ENCODE results near the gene RRP8. TPM values are rescaled to one million over a fixed set of nuclear protein-coding genes. Genes with fewer than 3 reads are reported as not detected.

RRP8 gene
- total RNA-seq (10 to 100 TPM; 17.5 to 18.5 TPM), polyA plus RNA-seq (ENCODE audit: insufficient read depth, low read depth, low replicate concordance) (29.6 TPM)
- long read RNA-seq, donor 1, full-length matches to known transcripts, result 10 of 225 reads
- long read RNA-seq, donor 1, partial matches to known transcripts, result 149 of 225 reads
- long read RNA-seq, donor 1, other reads (novel, unspliced or antisense), result 66 of 225 reads
- long read RNA-seq, donor 2, full-length matches to known transcripts, result 3 of 129 reads
- long read RNA-seq, donor 2, partial matches to known transcripts, result 75 of 129 reads
- long read RNA-seq, donor 2, other reads (novel, unspliced or antisense), result 51 of 129 reads

- 1% methylated on average over 34 to 66 of the region's 72 CpGs for WGBS, 2 donors
- peak; percentile 94 for DNase-seq
- Histone ChIP-seq H3K4me1 (peaks cover 41% of the 10 kb centered on the region), H3K4me3 (peak within 1 kb of the TSS; percentile 95), H3K27me3 (no peaks in the 10 kb centered on the region), H3K27ac (peak within 1 kb of the TSS; percentile 90), H3K9me3 (no peaks in the 10 kb centered on the region), H3K36me3 (ENCODE audit: low read depth, missing control alignments) (no peaks in the 10 kb centered on the region)
- intact Hi-C loops (cut with DNase I; ENCODE audit: low total_unique reads), result no loop called here
- TF ChIP-seq, protein P1, sequence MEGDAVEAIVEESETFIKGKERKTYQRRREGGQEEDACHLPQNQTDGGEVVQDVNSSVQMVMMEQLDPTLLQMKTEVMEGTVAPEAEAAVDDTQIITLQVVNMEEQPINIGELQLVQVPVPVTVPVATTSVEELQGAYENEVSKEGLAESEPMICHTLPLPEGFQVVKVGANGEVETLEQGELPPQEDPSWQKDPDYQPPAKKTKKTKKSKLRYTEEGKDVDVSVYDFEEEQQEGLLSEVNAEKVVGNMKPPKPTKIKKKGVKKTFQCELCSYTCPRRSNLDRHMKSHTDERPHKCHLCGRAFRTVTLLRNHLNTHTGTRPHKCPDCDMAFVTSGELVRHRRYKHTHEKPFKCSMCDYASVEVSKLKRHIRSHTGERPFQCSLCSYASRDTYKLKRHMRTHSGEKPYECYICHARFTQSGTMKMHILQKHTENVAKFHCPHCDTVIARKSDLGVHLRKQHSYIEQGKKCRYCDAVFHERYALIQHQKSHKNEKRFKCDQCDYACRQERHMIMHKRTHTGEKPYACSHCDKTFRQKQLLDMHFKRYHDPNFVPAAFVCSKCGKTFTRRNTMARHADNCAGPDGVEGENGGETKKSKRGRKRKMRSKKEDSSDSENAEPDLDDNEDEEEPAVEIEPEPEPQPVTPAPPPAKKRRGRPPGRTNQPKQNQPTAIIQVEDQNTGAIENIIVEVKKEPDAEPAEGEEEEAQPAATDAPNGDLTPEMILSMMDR (IDR thresholded peaks at IDR 0.05), result peak in 1 of 3 experiments; percentile 38
- TF ChIP-seq POLR2A (IDR thresholded peaks at IDR 0.05), result peak; percentile 41
Observed at GRCh38 chr11:6603287-6604080, at the start of gene RRP8, which contains the start of gene ILK. TSS of gene RRP8 (minus strand) at chr11:6603616. CDS start at chr11:6603502, 114 bp downstream. TSS of gene ILK (plus strand) at chr11:6603774. CDS start at chr11:6604272, 498 bp downstream.

GRCh38 chr11:6653097-6653496 lies 49.7 kb upstream of the RRP8 start:
- DNase-seq, result no peak
- no peak overlapping the region for H3K27ac ChIP-seq
- 95 to 96% methylated on average over 1 of the region's 1 CpG for WGBS, 2 donors
- H3K4me3 ChIP-seq, result no peak overlapping the region
- H3K27me3 ChIP-seq, result no peaks in the 10 kb centered on the region
- no peaks in the 10 kb centered on the region for H3K36me3 ChIP-seq (ENCODE audit: low read depth, missing control alignments)
- no peaks in the 10 kb centered on the region for H3K9me3 ChIP-seq
- intact Hi-C loops (cut with DNase I; ENCODE audit: low total_unique reads), result no loop called here
- no peak for TF ChIP-seq POLR2A (IDR thresholded peaks at IDR 0.05)
- TF ChIP-seq, protein P1 (IDR thresholded peaks at IDR 0.05), result no peak
- peaks cover 3% of the 10 kb centered on the region for H3K4me1 ChIP-seq

GRCh38 chr11:6652182-6652581 lies 48.8 kb upstream of the RRP8 start:
- H3K27ac ChIP-seq, result no peak overlapping the region
- no peaks in the 10 kb centered on the region for H3K36me3 ChIP-seq (ENCODE audit: low read depth, missing control alignments)
- 52 to 63% methylated on average over 3 of the region's 3 CpGs for WGBS, 2 donors
- TF ChIP-seq, protein P1 (IDR thresholded peaks at IDR 0.05), result no peak
- no peak for TF ChIP-seq POLR2A (IDR thresholded peaks at IDR 0.05)
- H3K4me3 ChIP-seq, result no peak overlapping the region
- H3K27me3 ChIP-seq, result no peaks in the 10 kb centered on the region
- DNase-seq, result no peak
- no peaks in the 10 kb centered on the region for H3K9me3 ChIP-seq
- intact Hi-C loops (cut with DNase I; ENCODE audit: low total_unique reads), result no loop called here
- H3K4me1 ChIP-seq, result peaks cover 3% of the 10 kb centered on the region

DNA sequence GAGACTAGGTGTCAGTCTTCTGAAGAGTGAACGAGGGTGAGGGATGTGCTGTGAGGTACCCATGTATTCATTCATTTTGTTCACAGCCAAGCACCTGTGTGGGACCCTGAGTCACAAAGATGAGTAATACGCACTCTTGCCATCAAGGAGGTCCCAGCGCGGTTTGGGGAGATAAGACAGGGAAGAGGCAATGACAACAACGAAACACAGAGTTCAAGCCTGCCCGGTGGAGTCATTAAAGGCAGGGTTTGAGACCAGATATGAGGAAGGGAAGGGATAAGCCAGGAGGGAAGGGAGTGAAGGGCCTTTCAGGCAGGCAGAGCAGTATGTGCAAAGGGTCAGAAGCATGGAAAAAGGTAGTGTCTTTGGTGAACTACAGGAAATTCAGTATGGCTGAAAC lies 47.6 kb upstream of the RRP8 start:
- Histone ChIP-seq H3K4me1 (peaks cover 3% of the 10 kb centered on the region), H3K4me3 (no peak overlapping the region), H3K9me3 (no peaks in the 10 kb centered on the region), H3K27me3 (no peaks in the 10 kb centered on the region), H3K27ac (no peak overlapping the region), H3K36me3 (ENCODE audit: low read depth, missing control alignments) (no peaks in the 10 kb centered on the region)
- DNase-seq, result no peak
- intact Hi-C loops (cut with DNase I; ENCODE audit: low total_unique reads), result no loop called here
- TF ChIP-seq, protein P1 (IDR thresholded peaks at IDR 0.05), result no peak
- 78 to 91% methylated on average over 6 of the region's 6 CpGs for WGBS, 2 donors
